Measurements from ENCODE around the gene MRPL44.

MRPL44 gene

GRCh38 chr2:223957092-223957851, at the start of gene MRPL44:
Gene MRPL44 (plus strand): TSS chr2:223957463. CDS start chr2:223957473, 10 bp downstream.
- DNase-seq (ENCODE audit: low read depth) = peak; percentile 73
- TF ChIP-seq, protein P1, sequence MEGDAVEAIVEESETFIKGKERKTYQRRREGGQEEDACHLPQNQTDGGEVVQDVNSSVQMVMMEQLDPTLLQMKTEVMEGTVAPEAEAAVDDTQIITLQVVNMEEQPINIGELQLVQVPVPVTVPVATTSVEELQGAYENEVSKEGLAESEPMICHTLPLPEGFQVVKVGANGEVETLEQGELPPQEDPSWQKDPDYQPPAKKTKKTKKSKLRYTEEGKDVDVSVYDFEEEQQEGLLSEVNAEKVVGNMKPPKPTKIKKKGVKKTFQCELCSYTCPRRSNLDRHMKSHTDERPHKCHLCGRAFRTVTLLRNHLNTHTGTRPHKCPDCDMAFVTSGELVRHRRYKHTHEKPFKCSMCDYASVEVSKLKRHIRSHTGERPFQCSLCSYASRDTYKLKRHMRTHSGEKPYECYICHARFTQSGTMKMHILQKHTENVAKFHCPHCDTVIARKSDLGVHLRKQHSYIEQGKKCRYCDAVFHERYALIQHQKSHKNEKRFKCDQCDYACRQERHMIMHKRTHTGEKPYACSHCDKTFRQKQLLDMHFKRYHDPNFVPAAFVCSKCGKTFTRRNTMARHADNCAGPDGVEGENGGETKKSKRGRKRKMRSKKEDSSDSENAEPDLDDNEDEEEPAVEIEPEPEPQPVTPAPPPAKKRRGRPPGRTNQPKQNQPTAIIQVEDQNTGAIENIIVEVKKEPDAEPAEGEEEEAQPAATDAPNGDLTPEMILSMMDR (IDR thresholded peaks at IDR 0.05; ENCODE audit: control insufficient read depth, insufficient read depth, low read depth, low read length, missing control alignments) = no peak
- H3K4me3 ChIP-seq (ENCODE audit: control insufficient read depth, low read depth, low read length) = peak within 1 kb of the TSS; percentile 78

GRCh38 chr2:223908304-223908998, 48.8 kb upstream of the MRPL44 start:
- TF ChIP-seq, protein P1 (IDR thresholded peaks at IDR 0.05; ENCODE audit: control insufficient read depth, insufficient read depth, low read depth, low read length, missing control alignments) = no peak
- DNase-seq (ENCODE audit: low read depth) = no peak
- H3K4me3 ChIP-seq (ENCODE audit: control insufficient read depth, low read depth, low read length) = no peak overlapping the region

GRCh38 chr2:223909001-223909741, 48.1 kb upstream of the MRPL44 start:
- H3K4me3 ChIP-seq (ENCODE audit: control insufficient read depth, low read depth, low read length) = no peak overlapping the region
- DNase-seq (ENCODE audit: low read depth) = no peak
- TF ChIP-seq, protein P1 (IDR thresholded peaks at IDR 0.05; ENCODE audit: control insufficient read depth, insufficient read depth, low read depth, low read length, missing control alignments) = no peak

GRCh38 chr2:223914324-223914723, 42.9 kb upstream of the MRPL44 start:
- TF ChIP-seq, protein P1 (IDR thresholded peaks at IDR 0.05; ENCODE audit: control insufficient read depth, insufficient read depth, low read depth, low read length, missing control alignments) = no peak
- DNase-seq (ENCODE audit: low read depth) = no peak
- H3K4me3 ChIP-seq (ENCODE audit: control insufficient read depth, low read depth, low read length) = no peak overlapping the region

- DNase-seq (ENCODE audit: low read depth) = no peak
- no peak overlapping the region for H3K4me3 ChIP-seq (ENCODE audit: control insufficient read depth, low read depth, low read length)
- TF ChIP-seq, protein P1 (IDR thresholded peaks at IDR 0.05; ENCODE audit: control insufficient read depth, insufficient read depth, low read depth, low read length, missing control alignments) = no peak
Observed at GRCh38 chr2:223915071-223915470, 42.2 kb upstream of the MRPL44 start.

- no peak for DNase-seq (ENCODE audit: low read depth)
- TF ChIP-seq, protein P1 (IDR thresholded peaks at IDR 0.05; ENCODE audit: control insufficient read depth, insufficient read depth, low read depth, low read length, missing control alignments) = no peak
- no peak overlapping the region for H3K4me3 ChIP-seq (ENCODE audit: control insufficient read depth, low read depth, low read length)
Observed at GRCh38 chr2:223916181-223916920, 40.9 kb upstream of the MRPL44 start.

All from AG09309 (cell line).